CD4-positive, alpha-beta T cell treated with Interferon alpha-2 for 1 hour (primary cell): Measurements from ENCODE around the gene CERCAM.

Experiments used
- DNase-seq, 2 donors: peaks; one replicate each; pipeline ENCODE4 v3.0.0-alpha.2; 2020 to 2022

CERCAM gene

GRCh38 chr9:128457207-128457606 lies 36.5 kb downstream of the CERCAM start:
- DNase-seq = no peak

GRCh38 chr9:128459011-128459410 lies 38.4 kb downstream of the CERCAM start:
- no peak for DNase-seq

GRCh38 chr9:128469070-128469469 lies 48.4 kb downstream of the CERCAM start:
- DNase-seq = no peak

- DNase-seq = no peak
Measured at GRCh38 chr9:128470560-128470959, 49.9 kb downstream of the CERCAM start.

- no peak for DNase-seq
Measured at GRCh38 chr9:128473104-128473503, 52.4 kb downstream of the CERCAM start.

- no peak for DNase-seq
Measured at GRCh38 chr9:128475867-128476266, 55.2 kb downstream of the CERCAM start.

- no peak for DNase-seq
Measured at GRCh38 chr9:128479262-128479661, 58.6 kb downstream of the CERCAM start.

- no peak for DNase-seq
Measured at GRCh38 chr9:128481561-128481960, 60.9 kb downstream of the CERCAM start.

- no peak for DNase-seq
Measured at GRCh38 chr9:128482186-128482585, 61.5 kb downstream of the CERCAM start.

- DNase-seq = no peak
Measured at GRCh38 chr9:128484686-128485413, 64.2 kb downstream of the CERCAM start.

GRCh38 chr9:128485414-128485855 lies 64.8 kb downstream of the CERCAM start:
- no peak for DNase-seq

- no peak for DNase-seq
Measured at GRCh38 chr9:128486201-128486600, 65.5 kb downstream of the CERCAM start.
